ENCODE data around the gene NFIX.

Gene NFIX

GRCh38 chr19:12990431-12990830, 4.8 kb upstream of the NFIX start:
- DNase-seq (ENCODE audit: low read depth) = no peak

GRCh38 chr19:12990853-12991252, 4.4 kb upstream of the NFIX start:
- DNase-seq (ENCODE audit: low read depth) = no peak

GRCh38 chr19:12991296-12991695, 4.0 kb upstream of the NFIX start:
- DNase-seq (ENCODE audit: low read depth) = no peak

GRCh38 chr19:12992729-12993128, 2.5 kb upstream of the NFIX start:
- no peak for DNase-seq (ENCODE audit: low read depth)

GRCh38 chr19:12993562-12993961, 1.7 kb upstream of the NFIX start:
- no peak for DNase-seq (ENCODE audit: low read depth)

GRCh38 chr19:12995596-12996405, 526 bp downstream of the NFIX start:
- no peak for DNase-seq (ENCODE audit: low read depth)

- DNase-seq (ENCODE audit: low read depth) = no peak
Observed at GRCh38 chr19:12996406-12997094, 1.3 kb downstream of the NFIX start.

- DNase-seq (ENCODE audit: low read depth) = no peak
Observed at GRCh38 chr19:12997179-12997966, 2.1 kb downstream of the NFIX start.

- no peak for DNase-seq (ENCODE audit: low read depth)
Observed at GRCh38 chr19:12997967-12998940, 3.0 kb downstream of the NFIX start.

GRCh38 chr19:13001166-13001501, 5.9 kb downstream of the NFIX start:
- DNase-seq (ENCODE audit: low read depth) = no peak

GRCh38 chr19:13001502-13002165, 6.4 kb downstream of the NFIX start:
- no peak for DNase-seq (ENCODE audit: low read depth)

GRCh38 chr19:13002166-13002898, 7.1 kb downstream of the NFIX start:
- no peak for DNase-seq (ENCODE audit: low read depth)

GRCh38 chr19:13003081-13003480, 7.8 kb downstream of the NFIX start:
- no peak for DNase-seq (ENCODE audit: low read depth)

GRCh38 chr19:13004273-13004672, 9.0 kb downstream of the NFIX start:
- DNase-seq (ENCODE audit: low read depth) = no peak

- no peak for DNase-seq (ENCODE audit: low read depth)
Observed at GRCh38 chr19:13005253-13005652, 10.0 kb downstream of the NFIX start.

- DNase-seq (ENCODE audit: low read depth) = no peak
Observed at GRCh38 chr19:13005861-13006370, 10.6 kb downstream of the NFIX start.

- no peak for DNase-seq (ENCODE audit: low read depth)
Observed at GRCh38 chr19:13006431-13007281, 11.4 kb downstream of the NFIX start.

- no peak for DNase-seq (ENCODE audit: low read depth)
Observed at GRCh38 chr19:13007292-13008045, 12.2 kb downstream of the NFIX start.

Data from stimulated activated CD8-positive, alpha-beta memory T cell treated with anti-CD3 and anti-CD28 coated beads, Interleukin-7, amount 100 ng/mL, for 24 hours (primary cell).